MG63 (cell line): ENCODE results near the gene APOC1. TPM values are rescaled to one million over a fixed set of nuclear protein-coding genes. Genes with fewer than 3 reads are reported as not detected.
"Not testable (repeated sequence)": the region's sequence is repeated elsewhere in the genome, so short reads cannot be mapped to it uniquely, and the experiment has no call there.

Experiments
- DNase-seq: peaks from one replicate; pipeline ENCODE4 v3.0.0-alpha.2; 2020
- H3K27me3 ChIP-seq: fragments of 250-450 bp; sonication (Bioruptor Pico); 2 replicates; pipeline ENCODE4 v1.5.1; 2020; ENCODE audit warnings: mild to moderate bottlenecking, moderate library complexity
- H3K36me3 ChIP-seq: fragments of 250-450 bp; sonication (Bioruptor Pico); 2 replicates; pipeline ENCODE4 v1.5.1; 2020; ENCODE audit warnings: mild to moderate bottlenecking, moderate library complexity
- H3K4me3 ChIP-seq: fragments of 250-450 bp; sonication (Bioruptor Pico); 2 replicates; pipeline ENCODE4 v1.5.1; 2020; ENCODE audit warnings: mild to moderate bottlenecking, moderate library complexity
- H3K9me3 ChIP-seq: fragments of 250-450 bp; sonication (Bioruptor Pico); 2 replicates; pipeline ENCODE4 v1.5.1; 2020; ENCODE audit warnings: mild to moderate bottlenecking, moderate library complexity
- total RNA-seq: library from RNA; depleted of rRNA; stranded (reverse); fragments of >200 nt; shearing (Covaris generic); gene quantifications from 2 replicates; pipeline ENCODE4 v1.2.3, GENCODE V29; 2014; ENCODE audit warnings: low replicate concordance; rRNA removed

Gene APOC1
- not detected in 2 replicates for total RNA-seq

DNA sequence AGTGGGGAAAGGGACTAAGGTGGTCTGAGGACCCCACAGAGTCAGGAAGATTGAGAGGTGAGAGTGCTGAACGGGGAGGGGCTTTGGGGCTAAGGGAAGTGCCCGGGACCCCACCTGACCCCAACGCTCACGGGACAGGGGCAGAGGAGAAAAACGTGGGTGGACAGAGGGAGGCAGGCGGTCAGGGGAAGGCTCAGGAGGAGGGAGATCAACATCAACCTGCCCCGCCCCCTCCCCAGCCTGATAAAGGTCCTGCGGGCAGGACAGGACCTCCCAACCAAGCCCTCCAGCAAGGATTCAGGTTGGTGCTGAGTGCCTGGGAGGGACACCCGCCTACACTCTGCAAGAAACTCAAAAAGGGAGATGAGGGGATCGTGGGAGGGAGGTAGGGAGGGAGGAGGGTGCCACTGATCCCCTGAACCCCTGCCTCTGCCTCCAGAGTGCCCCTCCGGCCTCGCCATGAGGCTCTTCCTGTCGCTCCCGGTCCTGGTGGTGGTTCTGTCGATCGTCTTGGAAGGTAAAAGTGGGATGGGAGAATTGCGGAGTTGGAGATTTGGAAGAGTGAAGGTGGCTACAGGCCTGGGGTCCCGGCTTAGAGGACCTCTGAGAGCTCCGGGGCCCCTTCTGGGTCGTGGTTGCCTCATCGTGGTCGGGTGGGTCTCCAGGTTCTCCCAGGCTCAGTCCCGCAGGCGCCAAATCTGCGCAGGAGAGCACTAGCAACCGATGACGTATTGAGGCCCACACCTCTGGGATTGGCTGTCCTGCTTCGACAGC, at the start of gene APOC1:
Gene APOC1 (plus strand): TSS at position 176 of the 774 bp plus-strand sequence. CDS start 284 bp downstream, at position 460.
- DNase-seq: peak; percentile 78
- H3K9me3 ChIP-seq, H3K27me3 ChIP-seq, H3K36me3 ChIP-seq: not testable (repeated sequence)
- H3K4me3 ChIP-seq: peak within 1 kb of the TSS; percentile 47

DNA sequence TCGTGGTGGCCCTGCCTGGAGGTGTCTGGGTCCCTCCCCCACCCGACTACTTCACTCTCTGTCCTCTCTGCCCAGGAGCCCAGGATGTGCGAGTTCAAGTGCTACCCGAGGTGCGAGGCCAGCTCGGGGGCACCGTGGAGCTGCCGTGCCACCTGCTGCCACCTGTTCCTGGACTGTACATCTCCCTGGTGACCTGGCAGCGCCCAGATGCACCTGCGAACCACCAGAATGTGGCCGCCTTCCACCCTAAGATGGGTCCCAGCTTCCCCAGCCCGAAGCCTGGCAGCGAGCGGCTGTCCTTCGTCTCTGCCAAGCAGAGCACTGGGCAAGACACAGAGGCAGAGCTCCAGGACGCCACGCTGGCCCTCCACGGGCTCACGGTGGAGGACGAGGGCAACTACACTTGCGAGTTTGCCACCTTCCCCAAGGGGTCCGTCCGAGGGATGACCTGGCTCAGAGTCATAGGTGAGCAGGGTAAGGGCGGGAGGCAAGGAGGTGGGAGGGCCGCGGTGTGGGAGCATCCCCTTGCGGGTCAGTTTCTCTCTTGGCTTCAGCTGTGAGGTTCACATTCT, 49.1 kb upstream of the APOC1 start:
- Histone ChIP-seq H3K36me3 (peaks cover 8% of the 10 kb centered on the region), H3K4me3 (no peak overlapping the region), H3K27me3 (no peaks in the 10 kb centered on the region), H3K9me3 (no peaks in the 10 kb centered on the region)
- DNase-seq: no peak

DNA sequence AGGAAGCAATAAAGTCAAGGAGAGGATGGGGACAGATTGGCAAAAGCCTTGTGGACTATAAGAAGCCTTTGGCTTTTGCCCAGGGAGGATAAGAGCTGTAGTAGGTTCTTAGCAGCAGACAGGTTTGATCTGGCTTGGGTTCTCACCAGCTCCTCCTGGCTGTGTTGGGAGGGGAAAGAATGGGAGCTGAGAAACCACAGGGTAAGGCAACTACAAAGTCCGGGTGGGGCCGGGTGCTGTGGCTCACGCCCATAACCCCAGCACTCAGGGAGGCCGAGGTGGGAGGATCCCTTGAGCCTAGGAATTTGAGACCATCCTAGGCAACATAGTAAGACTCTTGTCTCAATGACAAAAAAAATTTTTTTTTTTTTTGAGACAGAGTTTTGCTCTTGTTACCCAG, 47.7 kb upstream of the APOC1 start:
- no peak for DNase-seq
- H3K9me3 ChIP-seq: no peaks in the 10 kb centered on the region
- H3K27me3 ChIP-seq: no peaks in the 10 kb centered on the region
- H3K36me3 ChIP-seq: peaks cover 4% of the 10 kb centered on the region
- H3K4me3 ChIP-seq: no peak overlapping the region

DNA sequence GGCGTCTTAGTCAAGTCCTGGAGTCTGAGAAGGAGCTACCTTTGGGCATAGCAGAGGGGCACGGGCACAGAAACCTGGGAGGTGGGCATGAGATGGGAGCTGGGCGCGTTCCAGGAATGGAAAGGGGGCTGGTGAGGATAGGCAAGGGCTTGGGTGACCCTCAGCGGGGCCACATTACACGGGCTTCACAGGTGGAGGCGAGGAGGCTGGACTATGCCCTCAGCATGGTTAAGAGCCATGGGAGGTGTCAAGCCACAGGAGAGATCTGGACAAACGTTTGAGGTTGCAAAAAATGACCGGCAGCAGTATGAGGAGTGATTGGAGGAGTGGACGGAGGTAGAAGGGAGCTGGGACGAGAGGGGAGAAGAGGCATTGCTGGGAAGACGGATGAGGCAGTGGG, 46.8 kb upstream of the APOC1 start:
- Histone ChIP-seq H3K9me3 (no peaks in the 10 kb centered on the region), H3K36me3 (peaks cover 13% of the 10 kb centered on the region), H3K27me3 (no peaks in the 10 kb centered on the region), H3K4me3 (no peak overlapping the region)
- DNase-seq: no peak

DNA sequence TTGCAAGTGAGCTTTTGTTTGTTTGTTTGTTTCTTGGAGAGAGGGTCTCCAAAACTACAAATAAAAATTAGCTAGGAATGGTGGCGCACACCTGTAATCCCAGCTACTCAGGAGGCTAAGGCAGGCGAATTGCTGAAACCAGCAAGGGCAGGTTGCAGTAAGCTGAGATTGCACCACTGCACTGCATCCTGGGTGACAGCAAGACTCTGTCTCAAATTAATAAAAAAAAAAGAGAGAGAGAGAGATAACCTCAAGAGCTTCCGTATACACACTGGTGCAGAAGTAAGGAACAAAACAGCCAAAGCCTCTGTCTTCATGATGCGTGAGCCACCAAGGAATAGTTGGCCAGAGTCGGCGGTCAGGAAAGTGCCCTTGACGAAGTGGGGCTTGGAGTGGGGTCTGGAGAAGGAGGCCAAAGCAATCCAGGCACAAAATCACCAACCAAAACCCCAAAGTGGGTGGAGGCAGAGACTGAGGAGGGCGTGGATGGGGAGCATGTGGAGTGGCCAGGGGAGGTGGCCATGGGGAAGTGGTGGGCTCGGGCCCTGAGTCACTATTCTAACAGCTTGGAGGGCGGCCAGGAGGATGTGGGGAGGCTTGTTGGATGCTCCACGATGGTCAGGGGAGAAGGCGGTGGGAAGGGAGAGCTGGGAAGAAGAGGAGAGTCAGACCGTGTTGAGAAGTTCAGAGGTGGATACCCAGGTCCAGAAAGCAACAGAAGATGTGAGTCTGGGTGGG, 44.5 kb upstream of the APOC1 start:
- peak; percentile 32 for DNase-seq
- no peaks in the 10 kb centered on the region for H3K9me3 ChIP-seq
- H3K4me3 ChIP-seq: no peak overlapping the region
- H3K27me3 ChIP-seq: no peaks in the 10 kb centered on the region
- H3K36me3 ChIP-seq: peaks cover 31% of the 10 kb centered on the region

DNA sequence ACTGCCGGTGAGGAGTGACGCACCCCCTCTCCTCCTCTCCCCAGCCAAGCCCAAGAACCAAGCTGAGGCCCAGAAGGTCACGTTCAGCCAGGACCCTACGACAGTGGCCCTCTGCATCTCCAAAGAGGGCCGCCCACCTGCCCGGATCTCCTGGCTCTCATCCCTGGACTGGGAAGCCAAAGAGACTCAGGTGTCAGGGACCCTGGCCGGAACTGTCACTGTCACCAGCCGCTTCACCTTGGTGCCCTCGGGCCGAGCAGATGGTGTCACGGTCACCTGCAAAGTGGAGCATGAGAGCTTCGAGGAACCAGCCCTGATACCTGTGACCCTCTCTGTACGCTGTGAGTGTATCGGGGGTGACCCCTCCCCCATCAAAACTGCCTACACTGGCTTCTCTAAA, 42.6 kb upstream of the APOC1 start:
- peaks cover 44% of the 10 kb centered on the region for H3K36me3 ChIP-seq

DNA sequence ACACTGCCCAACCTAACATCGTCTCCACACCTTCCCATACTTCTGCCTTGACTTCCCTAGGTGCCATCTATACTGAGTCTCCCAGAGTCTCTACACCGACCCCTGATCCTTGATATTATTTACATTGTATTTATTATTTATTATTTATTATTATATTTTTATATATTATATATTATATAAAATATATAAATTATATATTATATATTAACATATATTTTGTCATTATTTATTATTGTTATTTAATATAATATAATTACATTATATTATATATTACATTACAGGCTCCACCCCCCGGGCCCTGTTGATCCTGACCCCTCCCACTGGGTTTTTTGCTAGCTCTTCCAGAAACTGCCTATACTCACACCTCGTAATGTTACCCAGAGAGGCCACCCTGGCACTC, 41.7 kb upstream of the APOC1 start:
- Histone ChIP-seq H3K9me3 (no peaks in the 10 kb centered on the region), H3K4me3 (no peak overlapping the region), H3K27me3 (no peaks in the 10 kb centered on the region), H3K36me3 (peaks cover 44% of the 10 kb centered on the region)
- DNase-seq: no peak

More for the DNA sequence above, 42.6 kb upstream of the APOC1 start:
- DNase-seq: no peak
- Histone ChIP-seq H3K9me3 (no peaks in the 10 kb centered on the region), H3K27me3 (no peaks in the 10 kb centered on the region), H3K4me3 (no peak overlapping the region)

DNA sequence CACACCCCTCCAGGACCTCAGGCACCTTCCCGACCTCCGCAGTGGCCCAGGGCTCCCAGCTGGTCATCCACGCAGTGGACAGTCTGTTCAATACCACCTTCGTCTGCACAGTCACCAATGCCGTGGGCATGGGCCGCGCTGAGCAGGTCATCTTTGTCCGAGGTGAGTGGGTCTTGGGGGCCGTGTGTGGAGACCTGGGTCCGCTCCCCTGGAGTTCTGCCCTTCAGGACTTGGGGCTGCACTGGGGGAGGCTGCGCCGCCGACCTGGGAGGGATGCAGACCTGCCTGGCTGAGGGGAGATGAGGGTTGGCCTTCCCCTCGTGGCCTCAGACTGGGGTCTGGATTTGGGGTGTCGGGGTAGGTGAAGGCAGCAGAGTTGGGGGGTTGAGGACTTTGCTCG, 40.1 kb upstream of the APOC1 start:
- H3K36me3 ChIP-seq: peaks cover 42% of the 10 kb centered on the region
- DNase-seq: no peak
- no peaks in the 10 kb centered on the region for H3K27me3 ChIP-seq
- H3K9me3 ChIP-seq: no peaks in the 10 kb centered on the region
- H3K4me3 ChIP-seq: no peak overlapping the region

DNA sequence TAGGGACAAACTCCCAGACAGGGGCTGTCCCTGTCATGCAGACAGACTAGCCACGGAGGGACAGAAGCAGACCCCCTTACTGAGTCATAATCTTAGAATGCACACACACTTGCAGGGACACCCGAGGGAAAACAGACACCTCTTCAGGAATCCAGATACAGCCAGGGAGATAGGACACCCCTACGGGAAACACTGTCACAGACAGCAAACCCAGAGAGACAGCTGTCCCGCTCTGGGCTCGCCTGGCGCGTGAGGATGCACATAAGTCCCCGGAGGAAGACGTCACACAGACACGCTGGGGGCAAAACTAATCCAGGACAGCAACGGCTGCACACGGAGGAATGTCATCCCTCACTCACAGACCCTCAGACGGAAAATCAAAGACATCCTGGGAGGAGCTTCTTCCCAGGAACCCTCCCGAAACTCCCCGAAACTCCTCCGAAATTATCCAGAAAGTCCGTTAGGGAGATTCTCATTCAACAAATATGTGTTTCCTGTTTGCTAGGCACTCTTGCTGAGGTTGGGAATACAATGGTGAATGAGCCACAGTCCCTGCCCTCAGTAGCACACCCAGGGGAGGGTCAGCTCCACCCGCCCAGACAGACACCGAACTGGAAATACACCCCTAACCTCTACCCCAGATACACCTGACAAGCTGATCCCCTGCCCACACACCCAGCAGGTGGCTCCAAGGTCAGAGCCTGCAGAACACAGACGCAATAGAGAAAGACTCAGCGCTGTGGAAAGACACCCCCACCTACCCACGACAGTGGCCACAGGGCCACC, 38.5 kb upstream of the APOC1 start:
- no peak for DNase-seq
- Histone ChIP-seq H3K9me3 (no peaks in the 10 kb centered on the region), H3K4me3 (no peak overlapping the region), H3K27me3 (no peaks in the 10 kb centered on the region), H3K36me3 (peaks cover 42% of the 10 kb centered on the region)

DNA sequence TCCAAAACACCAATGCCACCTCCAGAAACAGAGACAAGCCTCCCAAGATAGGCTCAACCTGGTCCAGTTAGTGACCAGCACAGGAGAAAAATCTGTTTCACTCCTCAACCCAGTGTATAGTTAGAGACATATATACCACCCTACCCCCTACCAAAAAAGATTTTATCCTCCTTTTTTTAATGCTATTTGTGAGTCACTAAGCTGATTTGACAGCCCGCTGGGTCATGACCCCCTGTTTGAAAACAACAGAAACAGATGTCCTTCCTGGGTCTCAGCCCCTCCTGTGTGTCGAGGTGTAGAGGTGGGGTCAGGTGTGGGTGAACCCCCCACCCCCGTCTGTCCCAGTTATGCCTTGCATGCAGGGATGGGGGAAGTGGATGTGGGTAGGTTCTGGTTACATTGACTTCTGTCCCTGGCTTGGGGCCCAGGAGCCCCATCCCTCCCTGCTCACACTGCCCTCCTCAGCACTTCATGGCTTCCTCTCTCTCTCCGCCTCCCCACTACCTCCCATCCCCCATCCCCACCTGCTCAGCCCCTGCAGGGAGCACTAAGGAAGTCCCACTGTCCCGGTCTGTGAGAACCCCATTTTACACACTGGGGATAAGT, 37.4 kb upstream of the APOC1 start:
- H3K36me3 ChIP-seq: peaks cover 37% of the 10 kb centered on the region
- H3K27me3 ChIP-seq: no peaks in the 10 kb centered on the region
- no peak for DNase-seq

DNA sequence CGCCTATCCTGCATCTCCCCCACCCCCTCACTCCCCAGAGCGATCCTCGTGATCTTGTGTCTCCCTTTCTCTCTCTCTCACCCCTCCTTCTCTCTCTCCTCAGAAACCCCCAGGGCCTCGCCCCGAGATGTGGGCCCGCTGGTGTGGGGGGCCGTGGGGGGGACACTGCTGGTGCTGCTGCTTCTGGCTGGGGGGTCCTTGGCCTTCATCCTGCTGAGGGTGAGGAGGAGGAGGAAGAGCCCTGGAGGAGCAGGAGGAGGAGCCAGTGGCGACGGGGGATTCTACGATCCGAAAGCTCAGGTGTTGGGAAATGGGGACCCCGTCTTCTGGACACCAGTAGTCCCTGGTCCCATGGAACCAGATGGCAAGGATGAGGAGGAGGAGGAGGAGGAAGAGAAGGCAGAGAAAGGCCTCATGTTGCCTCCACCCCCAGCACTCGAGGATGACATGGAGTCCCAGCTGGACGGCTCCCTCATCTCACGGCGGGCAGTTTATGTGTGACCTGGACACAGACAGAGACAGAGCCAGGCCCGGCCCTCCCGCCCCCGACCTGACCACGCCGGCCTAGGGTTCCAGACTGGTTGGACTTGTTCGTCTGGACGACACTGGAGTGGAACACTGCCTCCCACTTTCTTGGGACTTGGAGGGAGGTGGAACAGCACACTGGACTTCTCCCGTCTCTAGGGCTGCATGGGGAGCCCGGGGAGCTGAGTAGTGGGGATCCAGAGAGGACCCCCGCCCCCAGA, 36.1 kb upstream of the APOC1 start:
- peaks cover 27% of the 10 kb centered on the region for H3K36me3 ChIP-seq
- no peaks in the 10 kb centered on the region for H3K27me3 ChIP-seq
- no peaks in the 10 kb centered on the region for H3K9me3 ChIP-seq
- H3K4me3 ChIP-seq: no peak overlapping the region
- no peak for DNase-seq

More for the DNA sequence above, 37.4 kb upstream of the APOC1 start:
- no peaks in the 10 kb centered on the region for H3K9me3 ChIP-seq
- no peak overlapping the region for H3K4me3 ChIP-seq

DNA sequence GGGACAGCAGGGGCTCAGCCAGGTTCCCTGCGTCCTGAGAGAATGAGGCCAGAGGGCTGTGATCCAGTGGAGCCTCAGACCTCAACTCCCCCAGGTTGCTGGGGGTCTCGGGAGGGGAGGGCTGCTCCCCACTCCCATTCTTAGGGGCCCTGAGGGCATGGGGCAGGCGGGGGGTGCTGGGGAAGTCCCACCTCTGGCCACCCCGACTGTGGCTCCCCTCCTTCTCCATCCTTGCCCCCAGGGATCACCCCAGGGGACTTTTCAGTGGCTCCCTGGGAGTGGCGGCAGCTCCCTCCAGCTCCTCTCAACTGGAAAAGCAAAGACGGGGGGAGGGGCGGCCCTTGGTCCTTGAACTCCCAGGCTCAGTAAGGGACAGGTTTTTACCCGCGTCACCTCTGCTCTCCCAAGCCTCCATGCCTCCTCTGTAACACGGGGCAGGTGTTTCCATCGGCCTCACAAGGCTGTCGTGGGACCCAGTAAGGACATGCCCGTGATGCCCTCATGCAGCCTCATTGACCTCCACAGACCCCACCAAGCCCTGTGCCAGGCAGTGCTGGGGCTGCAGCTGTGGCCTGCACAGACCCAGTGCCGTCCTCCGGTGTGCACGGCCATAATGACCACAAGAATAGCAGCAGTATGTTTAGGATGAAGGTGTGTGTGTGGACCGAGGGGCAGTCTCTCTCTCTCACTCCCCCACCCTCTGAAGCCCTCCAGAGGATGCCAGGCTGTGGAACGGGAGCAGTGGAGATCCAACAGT, 34.9 kb upstream of the APOC1 start:
- peaks cover 17% of the 10 kb centered on the region for H3K36me3 ChIP-seq
- no peaks in the 10 kb centered on the region for H3K9me3 ChIP-seq
- H3K27me3 ChIP-seq: no peaks in the 10 kb centered on the region
- H3K4me3 ChIP-seq: no peak overlapping the region
- DNase-seq: no peak

DNA sequence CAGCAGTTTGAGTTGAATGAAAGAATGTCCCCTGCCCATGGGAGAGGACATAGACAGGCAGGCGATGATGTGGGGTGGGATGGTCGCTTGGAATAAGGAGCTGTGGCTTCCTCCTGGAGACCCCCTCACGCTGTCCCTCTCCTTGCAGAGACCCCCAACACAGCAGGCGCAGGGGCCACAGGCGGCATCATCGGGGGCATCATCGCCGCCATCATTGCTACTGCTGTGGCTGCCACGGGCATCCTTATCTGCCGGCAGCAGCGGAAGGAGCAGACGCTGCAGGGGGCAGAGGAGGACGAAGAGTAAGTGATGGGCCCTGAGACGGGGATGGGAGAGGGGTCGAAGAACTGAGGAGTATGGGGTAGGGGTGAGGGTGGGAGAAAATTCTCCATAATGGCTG, 32.3 kb upstream of the APOC1 start:
- H3K27me3 ChIP-seq: no peaks in the 10 kb centered on the region
- H3K9me3 ChIP-seq: no peaks in the 10 kb centered on the region
- no peaks in the 10 kb centered on the region; the same call in none of the 2 replicates for H3K36me3 ChIP-seq
- H3K4me3 ChIP-seq: no peak overlapping the region
- DNase-seq: no peak

DNA sequence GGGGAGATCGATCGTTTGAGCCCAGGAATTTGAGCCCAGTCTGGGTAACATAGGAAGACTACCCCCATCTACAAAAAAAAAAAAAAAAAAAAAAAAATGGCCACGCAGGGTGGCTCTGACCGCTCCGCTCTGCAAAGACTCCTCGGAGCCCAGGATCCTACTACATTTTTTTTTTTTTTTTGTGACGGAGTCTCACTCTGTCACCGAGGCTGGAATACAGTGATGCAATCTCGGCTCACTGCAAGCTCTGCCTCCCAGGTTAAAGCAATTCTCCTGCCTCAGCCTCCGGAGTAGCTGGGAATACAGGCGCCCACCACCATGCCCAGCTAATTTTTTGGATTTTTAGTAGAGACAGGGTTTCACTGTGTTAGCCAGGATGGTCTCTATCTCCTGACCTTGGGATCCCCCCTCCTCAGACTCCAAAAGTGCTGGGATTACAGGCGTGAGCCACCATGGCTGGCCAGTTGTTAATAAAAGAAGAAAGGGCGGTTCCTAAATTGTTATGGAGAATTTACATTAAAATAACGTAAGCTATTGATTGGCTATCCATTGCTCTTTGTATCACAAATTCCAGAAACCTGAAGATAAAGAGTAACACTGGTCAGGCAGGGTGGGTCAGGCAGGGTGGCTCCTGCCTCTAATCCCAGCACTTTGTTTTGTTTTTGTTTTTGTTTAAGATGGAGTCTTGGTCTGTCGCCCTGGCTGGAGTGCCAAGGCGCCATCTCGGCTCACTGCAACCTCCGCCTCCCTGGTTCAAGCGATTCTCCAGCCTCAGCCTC, 31.6 kb upstream of the APOC1 start:
- DNase-seq, H3K36me3 ChIP-seq, H3K4me3 ChIP-seq, H3K9me3 ChIP-seq, H3K27me3 ChIP-seq: not testable (repeated sequence)

DNA sequence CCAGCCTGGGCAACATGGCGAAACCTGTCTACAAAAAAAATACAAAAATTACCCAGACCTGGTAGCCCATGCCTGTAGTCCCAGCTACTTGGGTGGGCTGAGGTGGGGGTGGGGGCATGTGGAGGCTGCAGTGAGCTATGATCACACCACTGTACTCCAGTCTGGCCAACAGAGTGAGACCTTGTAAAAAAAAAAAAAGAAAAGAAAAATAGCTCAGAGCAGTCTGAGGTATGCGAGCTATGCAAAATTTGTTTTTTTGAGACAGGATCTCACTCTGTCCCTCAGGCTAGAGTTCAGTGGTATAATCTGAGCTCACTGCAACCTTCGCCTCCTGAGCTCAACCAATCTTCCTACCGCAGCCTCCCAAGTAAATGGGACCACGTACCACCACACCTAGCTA, 30.5 kb upstream of the APOC1 start:
- DNase-seq: no peak
- peaks cover 3% of the 10 kb centered on the region for H3K36me3 ChIP-seq
- no peak overlapping the region for H3K4me3 ChIP-seq
- no peaks in the 10 kb centered on the region for H3K9me3 ChIP-seq
- no peaks in the 10 kb centered on the region for H3K27me3 ChIP-seq
